K562 (cell line): ENCODE data around the gene PDE6D. TPM values are rescaled to one million over a fixed set of nuclear protein-coding genes. Genes with fewer than 3 reads are reported as not detected.

ENCODE experiments used
- ATAC-seq: fragments of 200-7000 bp; cut with Tn5 transposase; 3 replicates; pipeline ENCODE4 v1.9.1; 2020; ENCODE audit warnings: moderate library complexity
- BruUV-seq: library from RNA; stranded (reverse); fragments of 400-500 nt; replicated peaks from 2 replicates; lab custom pipeline; 2021; lab: Mats Ljungman, UMichigan
- CTCF ChIA-PET: fragments of 300-600 bp; formaldehyde crosslinking; extraction: SDS; loops from one replicate; lab custom pipeline; 2021; ENCODE audit warnings: low intra/inter-chr PET ratio; lab: Yijun Ruan, JAX
- POLR2A ChIA-PET: fragments of 300-600, 350-650 bp; sonication (Branson Sonifier 250); formaldehyde crosslinking; extraction: SDS; loops from one replicate; lab custom pipeline; 2021; ENCODE audit warnings: antibody characterized with exemption, inconsistent platforms; lab: Yijun Ruan, JAX
- DNase-seq, 4 experiments: peaks; one replicate each; pipeline versions ENCODE4 v3.0.0 to v3.0.0-alpha.2; 2011 to 2018; ENCODE audit warnings: low spot score in 3 of 4, mixed read lengths in 3 of 4; ENCODE audit errors: extremely low read depth in 1 of 4
- FAIRE-seq: peaks from 2 replicates; lab custom pipeline; 2011; peaks lifted over from hg19 to GRCh38; lab: Jason Lieb, UNC
- H2AFZ ChIP-seq: 2 replicates; pipeline ENCODE4 v1.6.0; 2011; ENCODE audit warnings: low read depth, low read length, control low read depth, inconsistent platforms
- H3K27ac ChIP-seq: fragments of 200-600 bp; 3 replicates; pipeline ENCODE4 v1.8.0; 2011; ENCODE audit warnings: low read depth, mild to moderate bottlenecking, control low read depth, inconsistent platforms, low read length, moderate library complexity, mixed read lengths; ENCODE audit errors: extremely low read depth
- H3K27me3 ChIP-seq, 2 experiments: fragments of 300-600 bp in 1 of 2; 2 replicates in 1 of 2; 3 replicates in 1 of 2; pipeline versions ENCODE4 v1.6.0 to v1.8.0; 2011; ENCODE audit warnings: inconsistent platforms in 2 of 2, low read length in 2 of 2, mild to moderate bottlenecking in 1 of 2, mixed read lengths in 1 of 2, moderate library complexity in 1 of 2; ENCODE audit not compliant: control insufficient read depth in 2 of 2, insufficient read depth in 2 of 2
- H3K36me3 ChIP-seq: fragments of 300-600 bp; 3 replicates; pipeline ENCODE4 v1.8.0; 2011; ENCODE audit warnings: mild to moderate bottlenecking, low read length, inconsistent platforms; ENCODE audit not compliant: control insufficient read depth, insufficient read depth
- H3K4me1 ChIP-seq, 2 experiments: fragments of 200-600 bp in 1 of 2; replicated peaks in 1 of 2; 2 replicates in 1 of 2; 3 replicates in 1 of 2; pipeline versions ENCODE4 v1.5.1 to v1.8.0; 2011; ENCODE audit warnings: inconsistent platforms in 2 of 2, low read length in 2 of 2, mild to moderate bottlenecking in 1 of 2, mixed read lengths in 1 of 2, moderate library complexity in 1 of 2; ENCODE audit not compliant: control insufficient read depth in 2 of 2, insufficient read depth in 2 of 2
- H3K4me2 ChIP-seq: 2 replicates; pipeline ENCODE4 v1.6.1; 2011; ENCODE audit warnings: low read length, control low read depth, inconsistent platforms, mixed read lengths; ENCODE audit not compliant: insufficient read depth
- H3K4me3 ChIP-seq: fragments of 200-600 bp; sonication (generic), shearing (Covaris generic); 2 replicates; pipeline ENCODE4 v1.5.1; 2016; ENCODE audit warnings: control low read depth, inconsistent platforms
- H3K79me2 ChIP-seq: fragments of 200-600 bp; 3 replicates; pipeline ENCODE4 v1.8.0; 2011; ENCODE audit warnings: low read length, inconsistent platforms; ENCODE audit not compliant: control insufficient read depth, insufficient read depth
- H3K9ac ChIP-seq, 2 experiments: 2 replicates each; pipeline versions ENCODE4 v1.6.0 to v1.6.1; 2011; ENCODE audit warnings: low read depth in 2 of 2, low read length in 2 of 2, control low read depth in 1 of 2, inconsistent platforms in 1 of 2, mild to moderate bottlenecking in 1 of 2, mixed read lengths in 1 of 2; ENCODE audit not compliant: insufficient read depth in 1 of 2
- H3K9me1 ChIP-seq: one replicate; pipeline ENCODE4 v1.6.0; 2011; ENCODE audit warnings: inconsistent platforms, mild to moderate bottlenecking, low read length, moderate library complexity; ENCODE audit not compliant: control insufficient read depth, insufficient read depth
- H3K9me3 ChIP-seq: replicated peaks from 2 replicates; pipeline ENCODE4 v1.5.1; 2011; ENCODE audit warnings: low read depth, low read length, inconsistent platforms; ENCODE audit not compliant: control insufficient read depth, insufficient read depth
- H4K20me1 ChIP-seq: replicated peaks from 2 replicates; pipeline ENCODE4 v1.6.1; 2011; ENCODE audit warnings: low read length, inconsistent platforms, mixed read lengths; ENCODE audit not compliant: control insufficient read depth, insufficient read depth
- CBFA2T3 ChIP-seq: fragments of 450-650 bp; IDR thresholded peaks from 2 replicates; pipeline ENCODE4 v1.6.1; 2017
- CC2D1A ChIP-seq: fragments of 450-650 bp; IDR thresholded peaks from 2 replicates; pipeline ENCODE4 v1.6.1; 2017; ENCODE audit warnings: mild to moderate bottlenecking
- E2F1 ChIP-seq: sonication (generic); formaldehyde crosslinking; IDR thresholded peaks from 2 replicates; pipeline ENCODE4 v1.8.1; 2023; ENCODE audit warnings: mild to moderate bottlenecking, missing genetic modification reagents, moderate library complexity
- GABPA ChIP-seq: fragments of 200-800 bp; sonication (Bioruptor generic); conservative IDR thresholded peaks from 2 replicates; pipeline ENCODE4 v1.6.1; 2016; ENCODE audit warnings: low read depth, missing genetic modification characterization, missing compliant biosample characterization
- GATA2 ChIP-seq: sonication (generic); formaldehyde crosslinking; IDR thresholded peaks from 2 replicates; pipeline ENCODE4 v1.4.0; 2020; ENCODE audit warnings: mild to moderate bottlenecking, missing genetic modification reagents
- TAF7 ChIP-seq: fragments of 450-650 bp; IDR thresholded peaks from 2 replicates; pipeline ENCODE4 v1.6.1; 2016; ENCODE audit warnings: missing genetic modification characterization, missing compliant biosample characterization
- TCFL5 ChIP-seq: fragments of 250-450 bp; sonication (Bioruptor Pico); conservative IDR thresholded peaks from 2 replicates; pipeline ENCODE4 v1.6.1; 2021; ENCODE audit warnings: mild to moderate bottlenecking, moderate library complexity, matching md5 sums
- U2AF1 ChIP-seq: fragments of 200-400 bp; formaldehyde crosslinking; optimal IDR thresholded peaks from 2 replicates; pipeline ENCODE3; 2017; ENCODE audit warnings: mild to moderate bottlenecking, low read depth, low read length, moderate library complexity
- ZBTB5 ChIP-seq: fragments of 450-650 bp; IDR thresholded peaks from 2 replicates; pipeline ENCODE4 v1.6.1; 2017; ENCODE audit warnings: antibody characterized with exemption
- ZNF717 ChIP-seq: fragments of 250-450 bp; sonication (Bioruptor Pico); IDR thresholded peaks from 2 replicates; pipeline ENCODE4 v1.5.0; 2021
- WGBS: fragments of 100-300 bp; shearing (Covaris generic); methylation state at CpG from one replicate; pipeline ENCODE4 v1.1.6; 2016; ENCODE audit warnings: low coverage, mixed read lengths; ENCODE audit not compliant: insufficient coverage; ENCODE audit errors: missing lambda C conversion rate; 5-methylcytosine and 5-hydroxymethylcytosine counted together
- in situ Hi-C: fragments of 300-500 bp; cut with MboI; formaldehyde crosslinking; loops from 4 replicates; pipeline ENCODE4 v1.15.0; 2018; ENCODE audit warnings: inconsistent platforms, mixed read lengths
- intact Hi-C: fragments of 100-400 bp; cut with micrococcal nuclease; formaldehyde crosslinking; loops from 2 replicates; pipeline ENCODE4 v1.14.2; 2022
- polyA plus RNA-seq, 8 experiments: library from polyadenylated mRNA; depleted of rRNA in 4 of 8; stranded (reverse) in 5 of 8; unstranded in 3 of 8; fragments of >200 nt; fragmentation: Nextera tagmentation in 2 of 8; fragmentation: Illumina TruSeq in 1 of 8; extraction: Ambion mirVana in 2 of 8; extraction: Trizol in 1 of 8; gene quantifications; 2 replicates each; pipeline versions ENCODE4 v1.2.1 to v1.2.3, GENCODE V29; 2011 to 2014; ENCODE audit warnings: inconsistent platforms in 1 of 8, missing spikeins in 1 of 8
- total RNA-seq, 7 experiments: library from RNA; depleted of rRNA in 6 of 7; stranded (reverse); fragments of >200 nt in 6 of 7; fragmentation: Illumina TruSeq in 2 of 7; extraction: Trizol in 2 of 7; gene quantifications; 2 replicates each; pipeline versions ENCODE4 v1.2.1 to v1.2.3, GENCODE V29; 2011 to 2021; ENCODE audit warnings: low replicate concordance in 1 of 7

Gene PDE6D
- total and polyA plus RNA-seq, 9 of the 15 experiments (the other 6 are each of a cell fraction or from before 2014, with no cell fraction given): 0.65 to 11.6 (median 7.0) TPM

DNA sequence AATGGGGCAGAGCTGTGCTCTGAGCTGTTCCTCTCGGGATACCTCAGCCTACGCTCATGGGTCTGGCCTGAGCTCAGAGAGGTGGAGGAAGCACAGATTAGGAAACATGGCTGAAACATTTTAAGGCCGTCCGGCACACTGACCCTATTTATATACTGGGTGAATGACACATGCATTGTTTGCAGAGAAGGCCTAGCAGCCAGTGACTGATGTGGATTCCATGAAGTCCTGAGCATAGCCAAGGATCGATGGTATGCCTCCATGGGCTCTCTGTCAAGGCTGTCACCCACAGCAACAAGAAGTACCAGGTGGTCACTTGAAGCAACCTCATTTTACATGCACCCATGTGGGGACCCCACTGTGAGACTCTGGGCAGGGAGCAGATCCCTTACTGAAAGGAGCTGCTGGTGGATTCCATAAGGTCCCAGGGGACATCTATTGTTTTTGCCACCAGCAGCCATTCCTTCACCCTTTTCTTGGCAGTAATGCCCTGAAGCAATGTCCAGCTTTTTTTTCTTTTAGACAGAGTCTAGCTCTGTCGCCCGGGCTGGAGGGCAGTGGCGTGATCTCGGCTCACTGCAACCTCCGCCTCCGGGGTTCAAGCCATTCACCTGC, 64.3 kb downstream of the PDE6D start:
- CTCF ChIA-PET: interaction anchor here (3.5 to 4.1 kb wide), 2 partner anchors 40 to 105 kb away, joined by 27 to 45 read pairs; no protein-coding TSS in a partner anchor
- in situ Hi-C loops (no loop called here), intact Hi-C loops (loop anchor here (2.0 kb wide), 1 partner anchor 70 kb away; the partner anchor contains the start of gene COPS7B)
- H3K4me3 ChIP-seq: no peak overlapping the region
- 85% methylated on average over 9 of the region's 11 CpGs for WGBS
- peaks cover 25 to 42% of the 10 kb centered on the region in 2 experiments; a peak in 4 of 5 replicates for H3K4me1 ChIP-seq
- peaks cover 14% of the 10 kb centered on the region for H3K36me3 ChIP-seq
- H2AFZ ChIP-seq: peak overlapping the region; percentile 70
- BruUV-seq: no TSS peak
- H3K9me1 ChIP-seq: peaks cover 5% of the 10 kb centered on the region
- peaks cover 11% of the 10 kb centered on the region for H3K79me2 ChIP-seq
- ATAC-seq (no peak), FAIRE-seq (no peak), DNase-seq (no peak)
- H3K4me2 ChIP-seq: no peak overlapping the region
- POLR2A ChIA-PET: interaction anchor here (0.6 to 1.2 kb wide), 2 partner anchors 10 to 81 kb away, joined by 4 to 6 read pairs; no protein-coding TSS in a partner anchor
- H3K27me3 ChIP-seq: no peaks in the 10 kb centered on the region
- no peaks in the 10 kb centered on the region for H3K9me3 ChIP-seq
- peak overlapping the region in 1 of 2 experiments; percentile 83; a peak in 3 of 4 replicates for H3K9ac ChIP-seq
- H3K27ac ChIP-seq: peak overlapping the region; percentile 66; the same call in 1 of the 3 replicates
- H4K20me1 ChIP-seq: peaks cover 23% of the 10 kb centered on the region
- no peak for TF ChIP-seq U2AF1
- no peak for TF ChIP-seq ZBTB5
- TF ChIP-seq E2F1 (CRISPR knock-in tag): no peak
- TF ChIP-seq GABPA (tag): no peak
- no peak for TF ChIP-seq GATA2 (CRISPR knock-in tag)
- TF ChIP-seq CBFA2T3: no peak
- no peak for TF ChIP-seq TAF7 (tag)
- TF ChIP-seq ZNF717 (CRISPR knock-in tag): no peak
- no peak for TF ChIP-seq CC2D1A
- no peak for TF ChIP-seq TCFL5 (CRISPR knock-in tag)
